Mesodermal cell (in vitro differentiated cells): ENCODE results near the gene CACHD1.
A peak's percentile ranks its signal among the peaks of the same experiment; 100 is the strongest.
"Not testable (repeated sequence)": the region's sequence is repeated elsewhere in the genome, so short reads cannot be mapped to it uniquely, and the experiment has no call there.

Source experiments
- H3K27ac ChIP-seq: 2 replicates; pipeline ENCODE4 v1.7.0; 2013; ENCODE audit warnings: mild to moderate bottlenecking, low read depth, low read length, moderate library complexity; ENCODE audit not compliant: severe bottlenecking
- H3K36me3 ChIP-seq: 2 replicates; pipeline ENCODE4 v1.7.1; 2013; ENCODE audit warnings: mild to moderate bottlenecking, low read length, moderate library complexity; ENCODE audit not compliant: control insufficient read depth, insufficient read depth
- H3K4me1 ChIP-seq: one replicate; pipeline ENCODE4 v1.7.1; 2013; ENCODE audit warnings: mild to moderate bottlenecking, low read length; ENCODE audit not compliant: insufficient read depth, control insufficient read depth, poor library complexity, severe bottlenecking
- H3K4me3 ChIP-seq: 2 replicates; pipeline ENCODE4 v1.7.0; 2013; ENCODE audit warnings: low read length, control low read depth, mild to moderate bottlenecking; ENCODE audit not compliant: insufficient read depth, poor library complexity, severe bottlenecking; ENCODE audit errors: extremely low read depth
- H3K9me3 ChIP-seq: 2 replicates; pipeline ENCODE4 v1.7.1; 2013; ENCODE audit warnings: mild to moderate bottlenecking, low read length, moderate library complexity; ENCODE audit not compliant: control insufficient read depth
- WGBS, 2 experiments: methylation state at CpG; one replicate each; pipeline ENCODE4 v1.1.5; 2013; ENCODE audit warnings: missing lambda C conversion rate in 2 of 2; ENCODE audit not compliant: insufficient coverage in 2 of 2; 5-methylcytosine and 5-hydroxymethylcytosine counted together

CACHD1 gene

GRCh38 chr1:64721135-64721534 is 251.2 kb downstream of the CACHD1 start:
- Histone ChIP-seq H3K36me3 (no peaks in the 10 kb centered on the region), H3K4me1 (no peaks in the 10 kb centered on the region)
- WGBS, 2 experiments = 86% methylated on average over 1 of the region's 2 CpGs; no CpG with 5 or more reads in 1 of the 2 experiments

GRCh38 chr1:64721576-64722145 is 251.7 kb downstream of the CACHD1 start:
- no peaks in the 10 kb centered on the region for H3K4me1 ChIP-seq
- WGBS, 2 experiments = 67 to 90% methylated on average over 1 of the region's 2 CpGs
- H3K9me3 ChIP-seq = no peaks in the 10 kb centered on the region
- no peaks in the 10 kb centered on the region for H3K36me3 ChIP-seq
- no peak overlapping the region for H3K27ac ChIP-seq
- no peak overlapping the region for H3K4me3 ChIP-seq

More at GRCh38 chr1:64721135-64721534, 251.2 kb downstream of the CACHD1 start:
- H3K9me3 ChIP-seq = no peaks in the 10 kb centered on the region
- no peak overlapping the region for H3K27ac ChIP-seq
- H3K4me3 ChIP-seq = no peak overlapping the region

GRCh38 chr1:64727861-64728260 is 257.9 kb downstream of the CACHD1 start:
- Histone ChIP-seq H3K4me1 (no peaks in the 10 kb centered on the region), H3K27ac (no peak overlapping the region), H3K36me3 (no peaks in the 10 kb centered on the region), H3K9me3 (no peaks in the 10 kb centered on the region), H3K4me3 (no peak overlapping the region)
- 88 to 100% methylated on average over 1 of the region's 1 CpG for WGBS, 2 experiments

- H3K4me3 ChIP-seq = no peak overlapping the region
- WGBS, 2 experiments = 70 to 75% methylated on average over 1 to 2 of the region's 3 CpGs
- H3K4me1 ChIP-seq = peaks cover 11% of the 10 kb centered on the region
- H3K36me3 ChIP-seq = no peaks in the 10 kb centered on the region
- peak overlapping the region; percentile 38 for H3K27ac ChIP-seq
- H3K9me3 ChIP-seq = no peaks in the 10 kb centered on the region
Measured at GRCh38 chr1:64733581-64734286, 263.8 kb downstream of the CACHD1 start.

- no peaks in the 10 kb centered on the region for H3K36me3 ChIP-seq
- no peaks in the 10 kb centered on the region for H3K9me3 ChIP-seq
- H3K4me1 ChIP-seq = peaks cover 11% of the 10 kb centered on the region
- H3K27ac ChIP-seq = no peak overlapping the region
- 0 to 58% methylated on average over 1 to 3 of the region's 3 CpGs for WGBS, 2 experiments
- no peak overlapping the region for H3K4me3 ChIP-seq
Measured at GRCh38 chr1:64734287-64734652, 264.3 kb downstream of the CACHD1 start.

- H3K9me3 ChIP-seq, H3K4me1 ChIP-seq, H3K4me3 ChIP-seq, H3K27ac ChIP-seq, H3K36me3 ChIP-seq: not testable (repeated sequence)
- WGBS, 2 experiments = 100% methylated on average over 1 of the region's 1 CpG; no CpG with 5 or more reads in 1 of the 2 experiments
Measured at GRCh38 chr1:64740687-64741086, 270.8 kb downstream of the CACHD1 start.
